NCI-H1105 (cell line): ENCODE results near the gene GADD45A.

Experiments
- DNase-seq: peaks from one replicate; lab custom pipeline; 2025; lab: John Stamatoyannopoulos, UW

GADD45A gene

GRCh38 chr1:67689267-67690017 is 4.4 kb downstream of the GADD45A start:
- no peak for DNase-seq

GRCh38 chr1:67690018-67690363 is 5.0 kb downstream of the GADD45A start:
- DNase-seq, result no peak

GRCh38 chr1:67690411-67690810 is 5.4 kb downstream of the GADD45A start:
- no peak for DNase-seq

DNA sequence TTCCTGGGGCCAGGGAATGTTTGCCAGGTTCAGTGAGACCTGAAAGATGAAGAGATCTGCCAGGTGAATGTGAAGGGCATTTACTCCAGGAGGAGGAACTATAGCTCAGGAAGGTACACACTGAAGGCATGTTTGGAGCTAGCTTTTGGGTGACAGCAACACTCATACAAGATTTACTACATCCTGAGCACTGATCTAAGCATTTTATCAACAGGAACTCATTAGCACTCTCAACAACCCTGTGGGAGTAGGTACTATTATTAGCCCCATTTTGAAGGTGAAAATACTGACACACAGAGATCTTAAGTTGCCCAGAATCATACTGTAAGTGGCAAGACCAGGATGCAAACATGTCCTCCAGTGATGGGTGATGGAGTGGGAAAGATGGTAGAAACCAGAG is 6.7 kb downstream of the GADD45A start:
- no peak for DNase-seq

GRCh38 chr1:67695963-67696362 is 11.0 kb downstream of the GADD45A start:
- DNase-seq, result no peak

DNA sequence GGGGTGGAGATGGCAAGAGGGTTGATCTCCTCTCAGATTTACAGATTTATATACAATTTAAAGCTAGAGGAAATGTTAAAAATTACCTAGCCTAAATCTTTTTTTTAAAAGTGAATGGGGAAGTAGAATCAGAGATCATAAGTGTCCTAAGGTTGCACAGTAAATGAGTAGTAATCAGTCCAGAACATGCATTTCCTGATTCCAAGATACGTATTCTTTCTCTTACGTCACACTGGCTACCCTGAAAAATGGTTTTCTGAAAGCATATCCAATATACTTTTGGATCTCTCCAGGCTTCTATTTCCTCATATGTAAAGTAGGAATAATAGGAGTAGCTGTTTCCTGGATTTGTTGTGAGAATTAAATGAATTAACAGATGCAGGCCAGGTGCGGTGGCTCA is 11.7 kb downstream of the GADD45A start:
- DNase-seq, result no peak

- DNase-seq, result no peak
Measured at GRCh38 chr1:67700220-67700619, 15.2 kb downstream of the GADD45A start.

DNA sequence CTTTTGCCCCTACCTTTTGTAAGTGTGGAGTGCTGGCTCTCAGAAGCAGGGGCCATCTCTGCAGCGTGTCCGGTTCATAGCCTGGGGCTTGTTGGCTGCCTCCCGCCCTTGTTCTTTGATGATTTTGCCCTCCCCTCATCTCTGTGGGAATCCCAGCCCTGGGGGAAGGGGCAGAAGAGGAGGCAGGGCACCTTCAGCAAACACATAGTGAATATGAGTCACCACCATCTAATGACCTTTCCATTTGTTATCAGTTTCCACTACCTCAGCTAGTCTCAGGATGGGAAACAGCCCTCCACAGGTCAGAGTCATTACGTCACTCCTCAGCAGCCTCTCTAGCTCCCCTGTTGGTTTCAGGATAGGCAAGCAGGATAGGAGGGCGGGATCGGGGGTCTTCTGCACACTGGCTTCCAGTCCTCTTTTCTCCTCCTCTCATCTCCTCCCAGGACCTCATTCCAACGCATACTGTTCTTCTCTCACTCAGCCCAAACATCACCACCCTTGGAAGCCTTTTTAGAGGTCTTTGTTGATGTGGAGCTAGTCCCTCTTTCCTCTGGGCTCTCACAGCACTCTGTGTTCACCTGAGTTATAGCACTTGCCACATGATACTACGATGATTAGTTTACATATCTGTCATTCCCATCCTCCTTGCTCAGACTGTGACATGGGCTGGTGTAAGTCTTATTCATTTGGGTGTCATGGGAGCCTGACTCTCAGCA is 15.8 kb downstream of the GADD45A start:
- no peak for DNase-seq

DNA sequence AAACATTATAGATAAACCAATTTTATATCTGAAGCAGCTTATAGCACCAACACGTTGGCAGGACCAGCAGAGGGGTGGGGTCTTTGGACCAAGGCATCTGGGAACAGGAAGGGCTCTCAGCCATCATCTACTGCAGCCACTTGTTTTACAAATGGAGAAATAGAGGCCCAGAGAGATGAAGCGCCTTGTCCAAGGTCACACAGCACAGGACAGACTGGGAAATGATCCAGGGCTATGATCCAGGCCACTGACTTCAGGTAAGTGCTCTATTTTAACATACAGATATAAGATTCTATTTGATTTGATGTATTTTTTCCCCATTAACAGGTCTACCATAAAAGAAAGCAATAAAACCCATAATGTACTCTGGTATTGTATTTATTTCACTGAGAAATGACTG is 16.9 kb downstream of the GADD45A start:
- DNase-seq, result no peak

DNA sequence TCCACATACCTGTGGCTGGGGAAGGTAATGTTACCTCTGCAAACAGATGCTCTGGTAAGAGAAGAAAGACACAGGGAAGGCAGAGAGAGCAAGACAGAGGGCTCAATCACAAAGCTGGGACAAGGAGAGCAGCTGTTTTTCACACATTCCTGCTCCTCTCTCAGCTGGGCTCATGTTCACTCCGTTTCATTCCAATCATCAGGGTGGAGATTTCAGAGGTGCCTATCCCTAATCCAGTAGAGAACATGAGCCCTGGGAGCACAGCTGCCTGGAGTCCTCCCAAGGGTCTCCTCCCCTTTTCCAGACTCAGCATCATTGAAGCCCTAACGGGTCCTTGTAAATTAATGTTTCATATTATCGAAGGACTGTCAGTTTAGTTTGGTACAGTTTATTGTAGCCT is 19.4 kb downstream of the GADD45A start:
- DNase-seq, result no peak

DNA sequence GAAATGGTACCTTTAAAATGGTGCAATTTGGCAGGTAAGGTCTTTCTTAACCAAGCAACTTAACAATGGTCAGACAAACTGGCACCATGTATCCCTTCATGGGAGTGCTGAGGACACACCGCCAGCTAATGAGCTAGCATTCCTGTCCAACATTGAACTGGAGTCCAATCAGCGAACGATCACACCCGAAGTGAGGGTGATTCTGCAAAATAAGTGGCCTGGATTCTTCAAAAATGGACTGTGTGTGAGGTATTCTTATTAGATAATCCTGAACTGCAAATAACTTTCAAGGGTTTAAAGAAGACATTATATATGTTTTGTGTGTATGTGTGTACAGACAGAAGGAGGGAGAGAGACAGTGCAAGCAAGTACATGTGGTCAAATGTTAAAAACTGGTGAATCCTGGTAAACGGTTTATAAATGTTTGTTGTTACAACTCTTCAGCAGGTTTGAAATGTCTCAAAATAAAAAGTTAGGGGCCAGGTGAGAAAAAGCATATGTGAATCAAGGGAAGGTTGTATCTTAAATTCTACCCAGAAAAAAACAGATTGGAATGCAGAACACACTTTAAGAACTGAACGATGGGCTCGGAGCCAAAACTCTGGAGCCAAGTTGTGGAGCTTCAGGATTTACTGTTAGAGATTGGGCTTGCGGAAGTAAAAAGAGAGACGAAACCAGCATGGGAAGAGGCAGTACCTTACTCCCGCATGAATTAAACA is 20.9 kb downstream of the GADD45A start:
- DNase-seq, result no peak

- no peak for DNase-seq
Measured at GRCh38 chr1:67708606-67709005, 23.6 kb downstream of the GADD45A start.

GRCh38 chr1:67710417-67710816 is 25.4 kb downstream of the GADD45A start:
- DNase-seq, result no peak

DNA sequence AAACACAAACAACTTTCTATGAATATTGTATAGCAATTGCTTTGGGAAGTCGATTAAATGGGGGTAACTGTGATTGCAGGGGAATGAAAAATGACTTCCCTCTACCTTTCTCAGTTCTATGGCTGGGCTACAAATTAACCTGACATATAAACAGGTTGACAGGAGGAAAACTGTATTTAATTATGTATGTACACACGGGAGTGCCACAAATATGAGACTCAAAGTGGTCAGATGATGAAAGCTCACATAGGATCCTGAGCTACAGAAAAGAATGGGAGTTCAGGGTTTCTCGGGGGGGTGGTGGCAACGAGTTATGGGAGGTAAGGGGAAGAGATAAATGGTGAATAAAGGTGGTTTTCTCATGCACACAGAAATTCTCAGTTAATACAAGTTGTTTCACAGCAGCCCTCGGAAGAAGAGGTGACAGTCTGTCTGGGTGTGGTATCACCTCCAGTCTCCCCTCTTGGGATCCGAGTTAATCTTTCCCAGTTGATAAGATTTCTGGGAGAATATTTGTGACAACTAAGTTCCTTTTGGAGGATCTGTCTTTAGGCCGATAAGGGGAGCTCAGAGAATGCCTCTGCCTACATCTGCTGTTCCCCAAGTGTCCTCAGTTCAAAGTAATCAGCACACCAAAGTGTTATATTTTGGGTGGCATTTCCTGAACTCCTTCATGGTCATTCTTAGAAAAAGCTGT is 26.3 kb downstream of the GADD45A start:
- DNase-seq, result no peak

DNA sequence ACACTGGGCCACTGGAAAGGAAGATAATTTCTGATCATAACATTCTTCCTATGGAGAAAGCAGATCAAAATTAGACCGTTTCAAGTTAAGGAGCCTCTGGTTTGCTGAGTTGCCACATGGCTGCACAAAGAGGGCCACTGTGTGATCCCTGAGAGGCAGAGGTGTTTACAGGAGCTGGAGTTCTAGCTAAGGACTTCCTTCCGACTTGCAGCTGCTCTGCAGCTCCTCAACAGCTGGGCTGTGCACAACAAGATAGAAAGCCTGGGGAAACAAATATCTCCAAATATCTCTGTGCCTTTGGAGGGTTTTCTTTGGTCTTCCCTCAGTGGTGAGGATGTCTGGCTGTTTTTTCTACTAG is 26.8 kb downstream of the GADD45A start:
- DNase-seq, result no peak

DNA sequence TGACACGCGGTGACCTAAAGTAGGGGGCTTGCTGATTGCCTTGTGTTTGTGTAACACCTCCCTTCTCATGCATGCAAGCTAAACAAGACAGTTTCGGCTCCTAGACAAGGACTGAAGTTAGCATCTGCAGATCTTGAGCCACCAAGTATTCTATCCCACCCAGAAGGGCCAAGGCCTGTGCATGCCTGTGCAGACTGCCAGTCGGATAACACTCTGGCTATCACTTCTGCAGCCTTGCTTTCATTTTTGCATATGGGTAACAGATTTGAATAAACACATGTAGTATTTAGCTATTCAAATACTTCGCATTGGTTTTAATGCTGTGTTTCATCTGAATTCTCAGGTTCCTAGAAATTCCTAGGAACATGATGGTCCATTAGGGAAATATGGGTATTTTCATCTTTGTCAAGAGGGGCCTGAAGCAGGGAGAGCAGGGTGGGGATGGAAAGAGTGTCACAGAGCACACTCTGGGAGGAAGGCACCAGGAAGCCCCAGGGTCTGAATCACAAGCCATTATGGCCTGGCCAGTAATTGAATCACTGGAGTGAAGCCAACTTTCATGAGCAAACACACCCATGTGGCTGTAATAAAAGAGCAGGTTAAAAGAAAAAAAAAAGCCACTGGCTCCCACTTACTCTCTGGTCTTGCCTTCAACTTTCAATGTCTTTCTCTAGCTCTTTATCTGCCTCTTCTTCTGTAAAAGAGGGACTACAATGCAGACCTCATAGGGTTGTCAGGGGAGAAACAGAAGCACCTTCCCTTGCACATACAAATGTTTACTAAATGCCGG is 28.3 kb downstream of the GADD45A start:
- peak; percentile 90 for DNase-seq

DNA sequence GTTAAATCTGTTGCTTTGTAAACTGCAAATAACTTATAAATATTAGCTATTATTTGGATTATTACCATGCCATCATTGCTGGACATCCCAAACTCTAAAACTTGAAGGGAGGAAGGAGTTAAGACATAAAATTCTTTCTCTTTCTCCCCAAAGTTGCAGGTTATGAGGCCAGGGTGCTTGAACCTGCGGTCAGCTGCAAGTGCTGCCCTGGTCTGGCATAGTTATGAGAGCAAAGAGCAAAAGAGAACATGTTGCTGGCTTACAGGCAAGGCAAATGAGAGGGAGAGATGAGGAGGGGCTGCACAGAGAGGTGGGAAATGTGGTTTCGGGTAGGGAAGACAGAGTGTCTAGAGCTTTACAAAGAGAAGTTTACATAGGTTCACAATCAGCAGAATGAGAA is 30.8 kb downstream of the GADD45A start:
- DNase-seq, result no peak

- no peak for DNase-seq
Measured at GRCh38 chr1:67716800-67717199, 31.8 kb downstream of the GADD45A start.

DNA sequence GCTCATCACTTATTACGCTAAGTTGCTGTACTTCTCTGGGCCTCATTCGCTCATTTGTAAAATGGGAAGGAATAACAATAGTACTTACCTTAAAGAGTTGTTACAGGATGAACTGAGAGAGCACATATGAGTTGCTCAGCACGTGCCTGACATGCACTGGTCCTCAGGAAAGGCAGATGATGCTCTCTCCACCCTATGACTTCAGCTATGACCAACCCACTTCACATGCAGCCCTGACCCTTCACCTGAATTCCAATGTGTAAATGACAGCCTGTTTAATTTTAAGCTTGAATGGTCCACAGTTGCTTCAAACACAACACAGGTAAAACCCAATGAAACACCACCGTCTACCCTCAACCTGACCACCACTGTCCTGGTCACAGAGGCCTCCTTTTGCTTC is 32.9 kb downstream of the GADD45A start:
- DNase-seq, result no peak

- DNase-seq, result no peak
Measured at GRCh38 chr1:67719329-67720196, 34.6 kb downstream of the GADD45A start.

GRCh38 chr1:67721112-67721511 is 36.1 kb downstream of the GADD45A start:
- no peak for DNase-seq
